GM23248 (cell line): ENCODE data around the gene ZBTB8OS. TPM values are rescaled to one million over a fixed set of nuclear protein-coding genes. Genes with fewer than 3 reads are reported as not detected.
"Not testable (repeated sequence)": the region's sequence is repeated elsewhere in the genome, so short reads cannot be mapped to it uniquely, and the experiment has no call there.

Experiments used
- DNase-seq: peaks from one replicate; pipeline ENCODE4 v3.0.0-alpha.2; 2015
- H2AFZ ChIP-seq: fragments of 200-600 bp; sonication (generic); 2 replicates; pipeline ENCODE4 v1.6.1; 2016; ENCODE audit warnings: antibody characterized with exemption
- H3F3A ChIP-seq: fragments of 200-600 bp; sonication (generic); 2 replicates; pipeline ENCODE4 v1.6.1; 2016; ENCODE audit warnings: mild to moderate bottlenecking, antibody characterized with exemption, mixed run types; ENCODE audit not compliant: insufficient read depth
- H3K27ac ChIP-seq: fragments of 200-600 bp; sonication (generic); 2 replicates; pipeline ENCODE4 v1.5.1; 2016; ENCODE audit warnings: mild to moderate bottlenecking
- H3K27me3 ChIP-seq: fragments of 200-600 bp; sonication (generic); replicated peaks from 2 replicates; pipeline ENCODE4 v1.6.1; 2016; ENCODE audit warnings: mild to moderate bottlenecking; ENCODE audit not compliant: insufficient read depth
- H3K36me3 ChIP-seq: fragments of 200-600 bp; sonication (generic); 2 replicates; pipeline ENCODE4 v1.6.1; 2016; ENCODE audit warnings: low read depth, mild to moderate bottlenecking
- H3K4me1 ChIP-seq: fragments of 200-600 bp; sonication (generic); 2 replicates; pipeline ENCODE4 v1.6.1; 2016; ENCODE audit warnings: mild to moderate bottlenecking; ENCODE audit not compliant: insufficient read depth
- H3K4me2 ChIP-seq: fragments of 200-600 bp; sonication (generic); one replicate; pipeline ENCODE4 v1.6.1; 2016; ENCODE audit warnings: mild to moderate bottlenecking; ENCODE audit not compliant: unreplicated experiment
- H3K4me3 ChIP-seq: fragments of 200-600 bp; sonication (generic); 2 replicates; pipeline ENCODE4 v1.5.1; 2016; ENCODE audit warnings: mild to moderate bottlenecking
- H3K79me2 ChIP-seq: fragments of 200-600 bp; sonication (generic); 2 replicates; pipeline ENCODE4 v1.6.1; 2016; ENCODE audit warnings: mild to moderate bottlenecking; ENCODE audit not compliant: insufficient read depth
- H3K9ac ChIP-seq: fragments of 200-600 bp; sonication (generic); 2 replicates; pipeline ENCODE4 v1.6.1; 2016; ENCODE audit warnings: mild to moderate bottlenecking
- H3K9me2 ChIP-seq: fragments of 200-600 bp; sonication (generic); 2 replicates; pipeline ENCODE4 v1.6.1; 2016; ENCODE audit warnings: mixed run types, mild to moderate bottlenecking, moderate library complexity; ENCODE audit not compliant: insufficient read depth
- H3K9me3 ChIP-seq: fragments of 200-600 bp; sonication (generic); one replicate; pipeline ENCODE4 v1.6.1; 2017; ENCODE audit warnings: low read depth
- H4K20me1 ChIP-seq: fragments of 200-600 bp; sonication (generic); 2 replicates; pipeline ENCODE4 v1.6.0; 2016; ENCODE audit not compliant: insufficient read depth
- EZH2 ChIP-seq: fragments of 200-600 bp; sonication (generic); IDR thresholded peaks from 2 replicates; pipeline ENCODE4 v1.6.1; 2018; ENCODE audit warnings: antibody characterized with exemption, mild to moderate bottlenecking; ENCODE audit not compliant: insufficient read depth, poor library complexity, severe bottlenecking
- EZH2phosphoT487 ChIP-seq: fragments of 200-600 bp; sonication (generic); IDR thresholded peaks from 2 replicates; pipeline ENCODE4 v1.6.1; 2018; ENCODE audit warnings: antibody characterized with exemption, moderate library complexity, mild to moderate bottlenecking, low read depth; ENCODE audit not compliant: insufficient read depth
- WGBS, 2 experiments: methylation state at CpG; one replicate each; pipeline ENCODE4 v1.1.6; 2015 to 2017; ENCODE audit warnings: low lambda C conversion rate in 2 of 2, low coverage in 1 of 2; ENCODE audit errors: missing lambda C conversion rate in 2 of 2; 5-methylcytosine and 5-hydroxymethylcytosine counted together
- in situ Hi-C: fragments of 300-500 bp; cut with MboI; formaldehyde crosslinking; loops from 2 replicates; pipeline ENCODE4 v1.15.0; 2020
- polyA plus RNA-seq: library from polyadenylated mRNA; unstranded; fragments of >200 nt; fragmentation: Nextera tagmentation; extraction: Ambion mirVana; gene quantifications from 2 replicates; pipeline ENCODE4 v1.2.1, GENCODE V29; 2016
- total RNA-seq: library from RNA; depleted of rRNA; stranded (reverse); fragments of >200 nt; shearing (Covaris generic); gene quantifications from 2 replicates; pipeline ENCODE4 v1.2.3, GENCODE V29; 2014

ZBTB8OS gene
- total and polyA plus RNA-seq, 2 experiments from 2014 or later = 37.0 to 52.9 TPM

DNA sequence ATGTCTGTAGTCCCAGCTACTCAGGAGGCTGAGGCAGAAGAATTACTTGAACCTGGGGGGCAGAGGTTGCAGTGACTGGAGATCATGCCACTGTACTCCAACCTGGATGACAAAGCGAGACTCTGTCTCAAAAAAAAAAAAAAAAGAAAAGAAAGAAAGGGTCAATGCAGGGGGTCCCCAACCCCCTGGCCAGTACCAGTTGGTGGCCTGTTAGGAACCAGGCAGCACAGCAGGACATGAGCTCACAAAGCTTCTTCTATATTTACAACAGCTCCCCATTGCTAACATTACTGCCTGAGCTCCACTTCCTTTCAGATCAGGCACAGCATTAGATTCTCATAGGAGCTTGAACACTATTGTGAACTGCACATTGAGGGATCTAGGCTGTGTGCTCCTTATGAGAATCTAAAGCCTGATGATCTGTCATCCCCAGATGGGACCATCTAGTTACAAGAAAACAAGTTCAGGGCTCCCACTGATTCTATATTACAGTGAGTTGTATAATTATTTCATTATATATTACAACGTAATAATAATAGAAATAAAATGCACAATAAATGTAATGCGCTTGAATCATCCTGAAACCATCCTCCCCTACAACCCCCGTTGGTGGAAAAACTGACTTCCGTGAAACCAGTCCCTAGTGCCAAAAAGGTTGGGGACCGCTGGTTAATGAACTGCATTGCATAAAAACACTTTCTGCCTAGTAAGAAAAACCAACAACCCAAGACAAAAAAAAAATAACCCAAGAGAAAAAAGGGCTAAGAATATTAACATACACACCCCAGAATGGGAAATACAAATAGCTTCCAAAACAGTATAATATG lies 2.8 kb downstream of the ZBTB8OS start:
- Histone ChIP-seq H2AFZ (no peak overlapping the region), H3K27me3 (no peaks in the 10 kb centered on the region), H3K4me3 (no peak overlapping the region), H3K27ac (no peak overlapping the region), H3K4me2 (no peak overlapping the region), H3K79me2 (peaks cover 87% of the 10 kb centered on the region), H4K20me1 (no peaks in the 10 kb centered on the region), H3K9me3 (no peaks in the 10 kb centered on the region), H3K36me3 (peaks cover 3% of the 10 kb centered on the region; the same call in 1 of the 2 replicates), H3F3A (peaks cover 23% of the 10 kb centered on the region; the same call in 1 of the 2 replicates), H3K9me2 (no peaks in the 10 kb centered on the region), H3K4me1 (peaks cover 12% of the 10 kb centered on the region), H3K9ac (no peak overlapping the region)
- 79 to 84% methylated on average over 5 to 6 of the region's 6 CpGs for WGBS, 2 experiments
- TF ChIP-seq EZH2 (no peak), EZH2phosphoT487 (no peak)
- no peak for DNase-seq
- in situ Hi-C loops = no loop called here

DNA sequence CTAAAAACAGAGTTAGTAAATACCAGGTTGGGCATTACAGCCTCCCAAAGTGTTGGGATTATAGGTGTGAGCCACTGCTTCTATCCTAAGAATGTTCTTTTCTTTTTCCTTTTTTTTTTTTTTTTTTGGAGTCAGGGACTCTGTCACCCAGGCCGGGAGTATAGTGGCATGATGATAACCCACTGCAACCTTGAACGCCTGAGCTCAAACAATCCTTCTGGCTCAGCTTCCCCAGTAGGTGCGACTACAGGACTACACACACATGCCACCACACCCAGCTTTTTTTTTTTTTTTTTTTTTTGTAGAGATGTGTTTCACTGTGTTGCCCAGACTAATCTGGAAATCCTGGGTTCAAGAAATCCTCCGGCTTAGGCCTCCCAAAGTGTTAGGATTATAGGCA lies 5.9 kb downstream of the ZBTB8OS start:
- Histone ChIP-seq H3K79me2 (peaks cover 96% of the 10 kb centered on the region), H3K4me3 (no peak overlapping the region), H3K9ac (no peak overlapping the region), H3F3A (peaks cover 7% of the 10 kb centered on the region; the same call in 1 of the 2 replicates), H3K4me1 (peaks cover 4% of the 10 kb centered on the region; the same call in 1 of the 2 replicates), H3K4me2 (no peak overlapping the region), H2AFZ (no peak overlapping the region), H4K20me1 (no peaks in the 10 kb centered on the region), H3K36me3 (peaks cover 3% of the 10 kb centered on the region; the same call in 1 of the 2 replicates), H3K27me3 (no peaks in the 10 kb centered on the region), H3K27ac (no peak overlapping the region), H3K9me3 (no peaks in the 10 kb centered on the region), H3K9me2 (no peaks in the 10 kb centered on the region)
- in situ Hi-C loops = no loop called here
- TF ChIP-seq EZH2phosphoT487 (no peak), EZH2 (no peak)
- no peak for DNase-seq
- 96 to 97% methylated on average over 3 to 4 of the region's 4 CpGs for WGBS, 2 experiments

DNA sequence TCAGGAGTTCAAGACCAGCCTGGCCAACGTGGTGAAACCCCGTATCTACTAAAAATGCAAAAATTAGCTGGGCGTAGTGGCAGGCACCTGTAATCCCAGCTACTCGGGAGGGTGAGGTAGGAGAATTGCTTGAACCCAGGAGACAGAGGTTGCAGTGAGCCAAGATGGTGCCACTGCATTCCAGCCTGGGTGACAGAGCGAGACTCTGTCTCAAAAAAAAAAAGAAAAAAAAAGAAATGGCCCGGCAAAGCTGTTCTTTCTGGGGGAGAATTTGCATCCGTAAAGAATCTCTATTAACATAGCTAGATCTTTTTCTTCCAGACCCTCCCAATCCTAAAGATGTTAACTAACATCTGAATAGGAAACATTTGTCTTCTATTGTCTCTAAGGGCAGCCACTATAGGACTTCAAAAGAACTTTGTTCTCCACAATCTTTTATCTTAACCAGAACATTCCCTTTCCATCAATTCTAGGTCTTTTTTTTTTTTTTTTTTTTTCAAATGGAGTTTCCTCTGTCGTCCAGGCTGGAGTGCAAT lies 8.0 kb downstream of the ZBTB8OS start:
- H3K9ac ChIP-seq, H3K36me3 ChIP-seq, H3K4me2 ChIP-seq, H3K9me2 ChIP-seq, DNase-seq, H3K9me3 ChIP-seq, H3K4me1 ChIP-seq, H3K27me3 ChIP-seq, H3K27ac ChIP-seq, H2AFZ ChIP-seq, in situ Hi-C loops, H3K4me3 ChIP-seq, H3F3A ChIP-seq, H4K20me1 ChIP-seq: not testable (repeated sequence)
- 78 to 79% methylated on average over 8 of the region's 8 CpGs for WGBS, 2 experiments
- H3K79me2 ChIP-seq = peaks cover 95% of the 10 kb centered on the region

DNA sequence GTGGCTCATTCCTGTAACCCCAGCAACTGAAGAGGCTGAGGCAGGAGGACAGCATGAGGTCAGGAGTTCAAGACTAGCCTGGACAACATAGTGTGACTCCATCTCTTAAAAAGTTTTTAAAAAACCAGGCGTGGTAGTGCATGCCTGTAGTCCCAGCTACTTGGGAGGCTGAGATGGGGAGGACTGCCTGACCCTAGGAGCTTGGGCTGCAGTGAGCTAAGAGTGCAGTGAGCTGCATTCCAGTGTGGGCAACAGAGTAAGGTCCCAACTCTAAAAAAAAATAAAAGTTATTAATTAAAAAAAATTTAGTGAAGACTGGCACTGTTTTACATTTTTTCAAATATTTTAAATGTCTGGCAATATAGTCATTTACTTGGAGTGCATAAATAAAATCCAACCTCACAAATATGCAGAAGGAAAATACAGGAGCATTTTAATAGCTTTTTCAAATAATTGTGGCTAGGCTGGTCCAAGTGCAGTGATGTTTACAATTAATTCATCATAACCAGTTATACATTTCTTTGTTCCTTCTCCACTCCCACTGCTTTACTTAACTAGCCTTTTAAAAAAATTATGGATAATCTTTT lies 10.8 kb downstream of the ZBTB8OS start:
- H3K36me3 ChIP-seq = no peaks in the 10 kb centered on the region
- no peaks in the 10 kb centered on the region for H3K27me3 ChIP-seq
- H3K4me2 ChIP-seq = no peak overlapping the region
- H3K9me3 ChIP-seq = no peaks in the 10 kb centered on the region
- no peaks in the 10 kb centered on the region for H3K9me2 ChIP-seq
- 85 to 100% methylated on average over 1 of the region's 1 CpG for WGBS, 2 experiments
- no peak overlapping the region for H3K9ac ChIP-seq
- TF ChIP-seq EZH2phosphoT487 = no peak
- TF ChIP-seq EZH2 = no peak
- H3K4me3 ChIP-seq = no peak overlapping the region
- DNase-seq = peak; percentile 29
- no peaks in the 10 kb centered on the region for H4K20me1 ChIP-seq
- peaks cover 97% of the 10 kb centered on the region for H3K79me2 ChIP-seq
- H3K4me1 ChIP-seq = no peaks in the 10 kb centered on the region
- H3F3A ChIP-seq = no peaks in the 10 kb centered on the region
- peak overlapping the region; percentile 16; the same call in 1 of the 2 replicates for H3K27ac ChIP-seq
- H2AFZ ChIP-seq = no peak overlapping the region
- in situ Hi-C loops = no loop called here
